Measurements from ENCODE around the gene YPEL5. TPM values are rescaled to one million over a fixed set of nuclear protein-coding genes. Genes with fewer than 3 reads are reported as not detected.

YPEL5 gene
- total RNA-seq, 1 donor from 2014 or later, result 63.6 TPM

DNA sequence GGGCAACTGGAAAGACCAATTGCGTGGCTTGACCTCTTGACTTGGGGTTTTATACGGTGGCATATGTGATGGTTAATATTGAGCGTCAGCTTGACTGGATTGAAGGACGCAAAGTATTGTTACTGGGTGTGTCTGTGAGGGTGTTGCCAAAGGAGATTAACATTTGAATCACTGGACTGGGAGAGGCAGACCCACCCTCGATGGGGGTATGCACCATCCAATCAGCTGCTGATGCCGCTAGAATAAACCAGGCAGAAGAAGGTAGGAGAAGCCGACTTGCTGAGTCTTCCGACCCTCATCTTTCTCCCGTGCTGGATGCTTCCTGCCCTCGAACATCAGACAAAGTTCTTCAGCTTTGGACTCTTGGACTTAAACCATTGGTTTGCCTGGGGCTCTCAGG lies 34.2 kb upstream of the YPEL5 start:
- no peaks in the 10 kb centered on the region for H3K36me3 Mint-ChIP-seq (ENCODE audit: insufficient read depth)
- TF ChIP-seq CTCF (IDR thresholded peaks at IDR 0.05; ENCODE audit: unreplicated experiment), result no peak
- H3K27me3 Mint-ChIP-seq, result peaks cover 10% of the 10 kb centered on the region
- H3K9me3 Mint-ChIP-seq (ENCODE audit: low read depth), result no peaks in the 10 kb centered on the region
- peaks cover 10% of the 10 kb centered on the region for H3K4me1 Mint-ChIP-seq (ENCODE audit: low read depth)
- no peak overlapping the region for H3K4me3 Mint-ChIP-seq (ENCODE audit: low read depth)
- no peak overlapping the region for H3K27ac Mint-ChIP-seq
- DNase-seq (ENCODE audit: low spot score, unreplicated experiment), result no peak

GRCh38 chr2:30113617-30114293 lies 33.1 kb upstream of the YPEL5 start:
- TF ChIP-seq CTCF (IDR thresholded peaks at IDR 0.05; ENCODE audit: unreplicated experiment), result no peak
- no peak for DNase-seq (ENCODE audit: low spot score, unreplicated experiment)
- H3K27me3 Mint-ChIP-seq, result peaks cover 10% of the 10 kb centered on the region
- no peaks in the 10 kb centered on the region for H3K9me3 Mint-ChIP-seq (ENCODE audit: low read depth)
- no peaks in the 10 kb centered on the region for H3K36me3 Mint-ChIP-seq (ENCODE audit: insufficient read depth)
- H3K4me1 Mint-ChIP-seq (ENCODE audit: low read depth), result peaks cover 9% of the 10 kb centered on the region
- H3K4me3 Mint-ChIP-seq (ENCODE audit: low read depth), result no peak overlapping the region
- no peak overlapping the region for H3K27ac Mint-ChIP-seq

- Mint-ChIP-seq H3K36me3 (ENCODE audit: insufficient read depth) (no peaks in the 10 kb centered on the region), H3K9me3 (ENCODE audit: low read depth) (no peaks in the 10 kb centered on the region), H3K27ac (no peak overlapping the region), H3K27me3 (peaks cover 10% of the 10 kb centered on the region), H3K4me1 (ENCODE audit: low read depth) (peaks cover 9% of the 10 kb centered on the region), H3K4me3 (ENCODE audit: low read depth) (no peak overlapping the region)
- DNase-seq (ENCODE audit: low spot score, unreplicated experiment), result peak; percentile 71
- TF ChIP-seq CTCF (IDR thresholded peaks at IDR 0.05; ENCODE audit: unreplicated experiment), result peak; percentile 94
Measured at GRCh38 chr2:30115141-30115980, 31.4 kb upstream of the YPEL5 start.

DNA sequence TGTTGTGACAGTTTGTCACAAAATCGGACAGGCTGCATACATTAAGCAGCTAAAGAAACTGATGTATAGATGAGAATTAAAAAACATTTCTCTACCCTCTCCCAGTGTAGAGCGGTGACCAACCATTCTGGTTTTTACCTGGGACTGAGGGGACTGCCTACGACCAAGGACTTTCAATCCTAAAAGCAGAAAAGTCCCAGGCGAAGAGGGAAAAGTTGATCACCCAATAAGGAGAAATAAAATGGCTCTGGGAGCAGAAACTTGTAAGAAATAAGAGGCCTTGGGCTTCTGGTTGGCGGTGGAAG lies 30.9 kb upstream of the YPEL5 start:
- no peak overlapping the region for H3K4me3 Mint-ChIP-seq (ENCODE audit: low read depth)
- H3K4me1 Mint-ChIP-seq (ENCODE audit: low read depth), result peaks cover 9% of the 10 kb centered on the region
- peaks cover 10% of the 10 kb centered on the region for H3K27me3 Mint-ChIP-seq
- no peak overlapping the region for H3K27ac Mint-ChIP-seq
- H3K36me3 Mint-ChIP-seq (ENCODE audit: insufficient read depth), result no peaks in the 10 kb centered on the region
- no peak for TF ChIP-seq CTCF (IDR thresholded peaks at IDR 0.05; ENCODE audit: unreplicated experiment)
- no peak for DNase-seq (ENCODE audit: low spot score, unreplicated experiment)
- H3K9me3 Mint-ChIP-seq (ENCODE audit: low read depth), result no peaks in the 10 kb centered on the region

GRCh38 chr2:30122362-30122761 lies 24.4 kb upstream of the YPEL5 start:
- no peak for TF ChIP-seq CTCF (IDR thresholded peaks at IDR 0.05; ENCODE audit: unreplicated experiment)
- Mint-ChIP-seq H3K36me3 (ENCODE audit: insufficient read depth) (peaks cover 1% of the 10 kb centered on the region), H3K27ac (no peak overlapping the region), H3K9me3 (ENCODE audit: low read depth) (peaks cover 7% of the 10 kb centered on the region), H3K4me3 (ENCODE audit: low read depth) (no peak overlapping the region), H3K4me1 (ENCODE audit: low read depth) (no peaks in the 10 kb centered on the region), H3K27me3 (no peaks in the 10 kb centered on the region)
- DNase-seq (ENCODE audit: low spot score, unreplicated experiment), result no peak
